Left ventricle myocardium inferior (tissue), 1 donor: ENCODE measurements around the gene USH2A. TPM values are rescaled to one million over a fixed set of nuclear protein-coding genes. Genes with fewer than 3 reads are reported as not detected.
"Not testable (repeated sequence)": the region's sequence is repeated elsewhere in the genome, so short reads cannot be mapped to it uniquely, and the experiment has no call there.

Source experiments
- DNase-seq: peaks from one replicate; pipeline ENCODE4 v3.0.0-alpha.2; 2020
- H3K27ac ChIP-seq: fragments of 200-600 bp; replicated peaks from 2 replicates; pipeline ENCODE4 v1.8.0; 2021
- H3K27me3 ChIP-seq: fragments of 200-600 bp; 2 replicates; pipeline ENCODE4 v1.8.0; 2021; ENCODE audit warnings: low read depth
- H3K36me3 ChIP-seq: fragments of 200-600 bp; 2 replicates; pipeline ENCODE4 v1.8.0; 2021
- H3K4me1 ChIP-seq: fragments of 200-600 bp; 2 replicates; pipeline ENCODE4 v1.8.0; 2021
- H3K4me3 ChIP-seq: fragments of 200-600 bp; 2 replicates; pipeline ENCODE4 v1.8.0; 2021; ENCODE audit warnings: mild to moderate bottlenecking, moderate library complexity
- H3K9me3 ChIP-seq: fragments of 200-600 bp; replicated peaks from 2 replicates; pipeline ENCODE4 v1.8.0; 2021
- CTCF ChIP-seq: fragments of 200-600 bp; IDR thresholded peaks from 2 replicates; pipeline ENCODE4 v1.8.0; 2021; ENCODE audit warnings: antibody characterized with exemption, mild to moderate bottlenecking, borderline replicate concordance
- intact Hi-C: fragments of 100-400 bp; cut with micrococcal nuclease; formaldehyde crosslinking; loops from one replicate; pipeline ENCODE4 v1.11.0; 2022
- total RNA-seq: library from RNA; stranded (reverse); fragmentation: NEBNext Ultra II Directional; extraction: Animal tissue kit (Norgen Biotek cat#: 25700); gene quantifications from one replicate; pipeline ENCODE4 v1.2.1, GENCODE V29; 2021
- donor health status: DM: no; HTN: yes; CAD: no; lungs with severe emphysema.

USH2A gene
- total RNA-seq, 1 donor from 2014 or later = 3.6 TPM

- Histone ChIP-seq H3K36me3 (no peaks in the 10 kb centered on the region), H3K4me1 (no peaks in the 10 kb centered on the region), H3K27ac (no peak overlapping the region), H3K4me3 (no peak overlapping the region), H3K27me3 (no peaks in the 10 kb centered on the region), H3K9me3 (no peaks in the 10 kb centered on the region)
- no peak for DNase-seq
- TF ChIP-seq CTCF = no peak
- intact Hi-C loops = no loop called here
Measured at GRCh38 chr1:216366979-216367378, 56.3 kb downstream of the USH2A start.

GRCh38 chr1:216356945-216357344 is 66.3 kb downstream of the USH2A start:
- intact Hi-C loops = no loop called here
- H3K36me3 ChIP-seq = no peaks in the 10 kb centered on the region
- no peaks in the 10 kb centered on the region for H3K4me1 ChIP-seq
- no peaks in the 10 kb centered on the region for H3K27me3 ChIP-seq
- H3K9me3 ChIP-seq = peaks cover 12% of the 10 kb centered on the region
- H3K4me3 ChIP-seq = no peak overlapping the region
- no peak for TF ChIP-seq CTCF
- H3K27ac ChIP-seq = no peak overlapping the region
- no peak for DNase-seq

- TF ChIP-seq CTCF = no peak
- Histone ChIP-seq H3K36me3 (no peaks in the 10 kb centered on the region), H3K4me3 (no peak overlapping the region), H3K4me1 (no peaks in the 10 kb centered on the region), H3K27ac (no peak overlapping the region), H3K27me3 (no peaks in the 10 kb centered on the region), H3K9me3 (peaks cover 12% of the 10 kb centered on the region)
- intact Hi-C loops = no loop called here
- DNase-seq = no peak
Measured at GRCh38 chr1:216350186-216350585, 73.1 kb downstream of the USH2A start.

- intact Hi-C loops = no loop called here
- no peaks in the 10 kb centered on the region for H3K4me1 ChIP-seq
- H3K27me3 ChIP-seq = no peaks in the 10 kb centered on the region
- no peak for TF ChIP-seq CTCF
- no peak for DNase-seq
- no peak overlapping the region for H3K4me3 ChIP-seq
- H3K9me3 ChIP-seq = peaks cover 7% of the 10 kb centered on the region
- H3K36me3 ChIP-seq = no peaks in the 10 kb centered on the region
- no peak overlapping the region for H3K27ac ChIP-seq
Measured at GRCh38 chr1:216346526-216346925, 76.7 kb downstream of the USH2A start.

GRCh38 chr1:216340542-216340941 is 82.7 kb downstream of the USH2A start:
- intact Hi-C loops, H3K4me1 ChIP-seq, H3K4me3 ChIP-seq, DNase-seq, H3K27ac ChIP-seq, H3K36me3 ChIP-seq, H3K27me3 ChIP-seq: not testable (repeated sequence)
- H3K9me3 ChIP-seq = peaks cover 18% of the 10 kb centered on the region

GRCh38 chr1:216332462-216332861 is 90.8 kb downstream of the USH2A start:
- H3K4me1 ChIP-seq = no peaks in the 10 kb centered on the region
- intact Hi-C loops = no loop called here
- peaks cover 17% of the 10 kb centered on the region for H3K9me3 ChIP-seq
- H3K27ac ChIP-seq = no peak overlapping the region
- no peak for TF ChIP-seq CTCF
- DNase-seq = no peak
- no peaks in the 10 kb centered on the region for H3K36me3 ChIP-seq
- no peaks in the 10 kb centered on the region for H3K27me3 ChIP-seq
- H3K4me3 ChIP-seq = no peak overlapping the region
